ENCODE measurements around the gene ATP2B1.
"Not testable (repeated sequence)": the region's sequence is repeated elsewhere in the genome, so short reads cannot be mapped to it uniquely, and the experiment has no call there.

ATP2B1 gene

DNA sequence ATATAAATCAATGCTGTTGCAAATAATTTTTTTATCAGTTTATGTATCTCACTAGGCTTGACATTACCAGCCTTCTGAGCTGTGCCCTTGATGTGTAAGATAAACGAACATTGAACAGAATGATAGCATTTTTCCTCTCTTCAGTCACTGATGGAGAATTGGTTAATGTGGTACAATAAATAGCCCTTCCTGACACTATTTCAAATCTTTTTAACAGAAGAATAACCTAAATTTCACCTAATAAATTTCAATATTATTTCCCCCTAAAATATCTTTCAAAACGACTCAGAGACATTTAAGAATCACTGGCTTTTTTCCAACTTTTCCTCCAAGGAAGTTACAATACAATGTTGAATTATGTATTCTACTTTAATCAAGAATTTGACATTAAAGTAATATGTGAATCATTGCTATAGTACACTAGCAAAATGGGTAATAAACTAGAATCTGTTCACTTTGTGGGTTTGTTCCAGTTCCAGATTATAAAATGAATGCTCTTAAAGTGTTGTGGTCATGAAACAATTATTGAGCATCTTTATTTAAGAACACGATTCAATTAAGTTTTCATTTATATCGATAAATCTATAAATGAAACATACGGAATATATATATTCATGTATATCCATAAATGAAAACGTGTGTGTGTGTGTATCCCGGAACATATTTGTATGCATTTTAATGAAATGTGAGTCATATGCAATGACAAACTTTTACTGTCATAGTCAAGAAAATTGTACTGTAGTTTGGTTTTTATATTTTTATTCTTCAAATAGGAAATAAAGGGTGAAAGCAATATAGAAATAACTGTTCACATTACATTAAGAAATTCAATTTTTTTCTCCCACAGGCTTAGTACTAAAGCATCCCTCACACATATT lies 2.5 kb upstream of the ATP2B1 start:
- no peak for DNase-seq

DNA sequence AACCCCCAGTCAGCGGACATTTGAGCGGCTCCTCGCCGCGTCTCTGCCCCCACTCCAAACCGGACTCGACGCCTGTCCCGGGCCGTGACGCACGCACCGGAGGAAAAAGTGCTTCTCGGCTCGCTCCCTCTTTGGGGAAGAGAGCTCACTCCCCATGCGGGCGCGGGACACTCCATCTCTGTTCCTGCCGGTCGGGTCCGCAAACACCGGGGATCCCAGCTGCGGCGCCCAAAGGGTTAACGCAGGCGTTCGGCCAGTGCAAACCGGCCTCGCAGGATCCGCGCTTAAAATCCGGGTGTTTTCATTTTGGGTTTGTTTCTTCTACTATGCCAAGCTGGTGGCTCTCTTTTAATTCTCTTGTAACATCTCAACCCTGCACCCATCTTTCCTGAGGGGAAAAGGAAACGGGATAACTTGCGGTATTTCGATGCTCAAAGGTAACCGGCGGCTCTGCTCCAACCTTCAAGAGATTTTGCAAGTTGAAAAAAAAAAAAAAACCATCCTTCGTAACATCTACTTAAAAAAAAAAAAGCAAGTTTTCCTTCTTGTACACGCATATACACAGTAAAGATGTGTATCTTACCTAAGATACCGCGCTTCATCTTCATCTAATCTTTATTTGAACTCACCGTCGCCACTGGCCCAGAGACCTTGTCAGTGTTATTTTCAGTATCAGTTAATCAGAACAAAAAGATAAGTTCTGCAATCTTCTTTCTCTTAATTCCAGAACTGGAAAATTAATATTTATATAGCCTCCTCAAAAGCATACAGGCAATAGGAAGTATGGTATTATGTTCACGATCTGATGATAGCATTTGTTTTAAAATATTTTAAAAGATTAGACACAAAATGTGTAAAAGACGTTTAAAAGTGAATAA lies 1.6 kb upstream of the ATP2B1 start:
- DNase-seq, result peak; percentile 81

DNA sequence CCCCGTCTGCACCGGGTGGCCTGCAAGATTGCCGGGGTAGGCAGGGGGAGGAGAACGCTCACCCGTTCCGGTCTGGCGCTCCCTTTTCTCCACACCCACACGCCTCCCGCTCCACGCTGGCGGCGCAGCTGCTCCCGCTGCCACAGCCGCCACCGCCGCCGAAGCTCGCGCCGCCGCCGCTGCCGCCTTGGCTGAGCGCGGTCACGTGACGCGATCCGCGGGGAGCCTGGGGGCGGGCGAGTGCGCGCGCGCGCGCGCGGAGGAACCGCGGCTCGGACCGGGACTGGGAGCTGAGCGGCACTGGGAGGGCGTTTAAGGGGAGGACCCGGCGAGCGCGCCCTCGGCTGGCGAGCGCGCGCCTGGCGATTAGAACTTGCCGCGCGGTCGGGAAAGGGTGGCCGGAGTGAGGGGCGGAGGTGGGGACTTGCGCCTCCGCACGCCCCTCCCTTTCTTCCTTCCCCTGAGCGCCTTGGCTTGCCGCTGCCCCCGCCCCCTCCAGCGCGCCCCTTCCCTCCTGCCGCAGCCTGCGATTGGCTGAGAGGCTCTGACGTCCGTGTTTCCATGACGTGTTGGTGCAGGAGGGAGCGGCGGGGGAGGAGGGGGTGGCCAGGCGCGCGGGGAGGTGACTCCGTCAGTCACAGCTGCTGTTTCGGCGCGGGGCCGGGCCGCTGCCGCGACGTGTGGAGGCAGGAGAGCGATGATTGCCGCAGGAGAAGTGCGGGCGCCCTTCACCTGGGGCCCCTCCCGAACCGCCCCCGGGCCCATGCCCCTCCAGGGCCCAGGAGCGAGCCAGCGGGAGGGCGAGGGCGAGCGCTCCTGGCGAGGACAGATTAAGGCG lies 738 bp upstream of the ATP2B1 start:
- DNase-seq, result peak; percentile 97

DNA sequence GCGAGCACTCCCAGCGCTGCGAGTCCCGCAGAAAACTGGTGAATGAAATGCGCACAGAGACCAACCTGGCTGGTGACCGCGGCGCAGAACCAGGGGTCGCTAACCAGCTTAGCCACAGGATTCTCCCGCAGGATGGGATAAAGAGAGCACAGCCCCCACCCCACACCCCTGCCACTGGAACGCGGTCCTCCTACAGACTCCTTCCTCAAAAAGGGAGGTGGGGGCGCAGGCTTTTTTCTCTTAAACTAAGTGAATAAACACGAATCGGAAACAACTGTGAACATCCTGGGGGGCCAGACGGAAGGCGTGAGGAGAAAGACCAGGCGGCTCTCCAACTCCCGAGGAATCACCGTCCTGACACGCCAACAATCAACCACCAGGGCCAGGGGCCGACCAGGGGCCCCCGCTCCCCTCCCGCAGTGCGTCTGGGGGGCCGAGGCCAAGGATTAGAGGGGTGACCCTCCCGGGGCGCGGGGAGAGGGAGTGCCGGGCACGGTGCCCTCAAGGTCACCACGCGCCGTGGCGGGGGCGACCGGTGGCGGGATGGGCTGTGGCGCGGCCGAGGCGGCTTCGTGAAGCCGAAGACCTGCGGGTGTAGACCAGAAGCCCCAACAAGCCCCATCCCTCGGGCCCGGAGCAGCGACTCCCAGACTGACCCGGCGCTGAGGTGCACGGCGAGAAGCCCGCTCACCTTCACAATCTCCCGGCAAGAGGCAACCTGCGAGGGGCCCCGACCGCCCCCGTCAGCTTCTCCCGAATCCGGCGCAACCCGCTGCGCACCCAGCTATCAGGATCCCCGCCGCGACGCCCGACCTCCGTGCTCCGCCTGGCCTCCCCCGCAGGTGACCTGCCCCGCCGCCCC lies 704 bp downstream of the ATP2B1 start:
- DNase-seq, result no peak

DNA sequence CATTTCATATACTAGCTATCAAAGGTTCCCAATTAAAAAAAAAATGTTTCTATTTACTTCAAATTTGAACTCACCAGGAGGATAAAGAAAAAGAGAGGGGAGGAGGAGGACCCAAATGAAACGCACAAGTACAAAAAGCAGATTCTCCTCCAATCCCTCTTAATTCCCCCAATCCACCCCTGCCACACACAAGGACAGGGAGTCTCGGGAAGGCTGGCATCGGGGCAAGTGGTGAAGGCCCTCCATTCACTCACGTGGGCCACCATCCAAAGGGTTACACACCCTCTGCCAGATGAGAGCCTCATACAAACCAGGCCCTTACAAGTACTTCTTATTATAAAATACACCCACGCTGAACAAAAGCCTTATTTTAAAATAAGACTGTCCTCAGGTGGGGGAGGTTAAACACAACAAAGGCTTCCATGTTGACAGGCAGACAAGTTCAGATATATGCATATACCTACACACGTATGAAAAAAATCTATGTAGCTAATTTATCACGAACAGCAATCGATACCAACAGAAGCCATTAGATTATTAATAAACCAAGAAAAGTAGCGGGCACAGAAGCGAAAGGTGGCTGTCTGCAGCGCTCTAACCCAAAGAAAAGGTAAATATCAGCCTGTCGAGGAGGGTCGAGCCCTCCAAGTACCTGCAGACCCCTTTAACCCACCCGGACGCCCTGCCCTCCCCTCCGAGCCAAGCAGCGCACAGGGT lies 1.5 kb downstream of the ATP2B1 start:
- peak; percentile 48 for DNase-seq

DNA sequence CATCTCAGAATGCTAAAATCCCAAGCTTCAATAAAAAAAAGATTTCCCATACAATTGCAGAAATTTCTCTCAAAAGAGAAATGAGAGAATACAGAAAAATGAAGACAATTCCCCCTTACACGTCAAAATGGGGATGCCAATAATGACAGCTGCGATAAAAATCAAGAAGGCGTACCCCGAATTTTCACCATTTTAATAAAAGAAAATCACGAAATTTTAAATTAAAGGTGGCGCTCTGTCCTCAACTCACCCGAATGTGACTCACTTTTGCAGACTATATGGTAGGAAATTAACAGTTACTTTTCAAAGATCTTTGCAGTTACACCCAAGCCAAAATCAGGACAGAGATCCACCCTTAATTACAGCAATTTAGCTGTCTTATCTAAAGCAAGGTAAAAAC lies 2.1 kb downstream of the ATP2B1 start:
- DNase-seq, result peak; percentile 15

DNA sequence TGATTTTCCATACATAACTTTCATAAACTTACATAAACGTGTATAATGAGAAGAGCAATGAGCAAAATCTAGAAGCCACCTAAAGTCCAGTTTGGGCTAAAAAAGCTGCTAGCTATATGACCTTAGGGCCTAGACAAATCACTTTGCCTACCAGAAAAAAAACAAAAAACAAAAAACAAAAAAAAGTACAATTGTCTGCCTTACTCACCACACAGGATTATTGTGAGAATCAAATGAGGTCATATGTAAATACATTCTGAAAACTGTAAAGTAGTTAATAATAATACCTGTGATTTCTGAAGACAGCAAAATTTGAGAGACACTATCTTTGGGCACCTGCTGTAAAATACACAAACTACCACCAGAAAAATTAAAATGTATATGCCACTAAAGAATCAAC lies 4.2 kb downstream of the ATP2B1 start:
- no peak for DNase-seq

DNA sequence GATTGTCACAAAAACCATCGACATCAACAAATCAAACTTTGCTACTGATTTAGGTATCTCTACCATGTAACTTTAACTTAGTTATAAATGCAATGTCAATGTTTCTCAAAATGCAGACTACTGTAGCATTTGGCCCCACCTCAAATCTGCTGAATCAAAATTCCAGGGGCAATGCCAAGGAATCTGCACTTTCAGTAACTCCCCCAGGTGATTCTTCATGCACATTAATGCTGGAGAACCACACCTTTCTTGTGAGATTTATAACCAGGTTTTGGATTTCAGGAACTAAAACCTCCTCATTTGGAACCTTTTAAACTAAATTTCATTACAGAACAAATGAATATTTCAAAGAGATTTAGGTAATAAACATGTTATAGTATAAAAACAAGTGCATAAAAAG lies 4.9 kb downstream of the ATP2B1 start:
- DNase-seq, result no peak

DNA sequence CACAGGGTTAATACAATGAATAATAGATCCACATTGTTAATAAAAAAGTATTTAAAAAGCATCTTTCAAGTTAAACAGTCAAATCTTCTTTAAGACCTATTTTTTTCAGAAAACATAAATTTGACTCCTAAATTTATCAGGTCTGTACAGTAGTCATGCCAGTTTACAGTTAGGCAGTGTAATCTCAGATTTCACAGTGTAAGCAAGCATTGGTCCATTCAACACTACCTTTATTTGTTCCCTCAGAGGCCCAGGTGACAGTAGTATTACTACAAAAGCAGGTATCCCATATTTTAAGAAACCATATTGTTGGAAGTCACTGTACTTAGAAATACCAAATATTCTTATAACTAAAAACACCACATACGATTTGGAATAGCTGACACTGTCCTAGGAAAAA lies 6.1 kb downstream of the ATP2B1 start:
- no peak for DNase-seq

DNA sequence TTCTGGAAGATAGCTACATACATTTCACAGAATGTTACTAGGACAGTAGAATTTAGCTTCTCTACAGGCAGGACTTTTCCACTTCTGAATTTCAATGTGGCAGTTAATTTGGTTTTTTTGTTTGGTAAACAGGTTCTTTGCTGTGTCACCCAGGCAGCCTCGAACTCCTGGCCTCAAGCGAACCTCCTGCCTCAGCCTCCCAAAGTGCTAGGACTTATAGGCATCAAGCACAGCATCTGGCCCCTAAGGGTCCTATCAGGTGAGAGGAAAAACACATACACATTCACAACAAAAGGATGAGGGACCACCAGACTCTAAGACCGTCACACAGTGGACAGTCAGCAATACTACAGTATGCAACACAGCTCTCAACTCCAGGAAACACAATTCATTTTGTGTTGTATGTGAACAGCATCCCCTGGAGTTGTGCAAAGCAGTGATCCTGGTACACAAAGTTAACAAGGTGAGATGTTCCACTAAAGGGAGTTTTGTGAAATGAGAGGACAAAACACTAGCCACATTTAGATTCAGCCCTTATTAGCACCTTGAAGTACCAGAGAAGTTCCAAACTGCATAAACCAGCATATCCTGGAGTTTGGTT lies 6.9 kb downstream of the ATP2B1 start:
- no peak for DNase-seq

DNA sequence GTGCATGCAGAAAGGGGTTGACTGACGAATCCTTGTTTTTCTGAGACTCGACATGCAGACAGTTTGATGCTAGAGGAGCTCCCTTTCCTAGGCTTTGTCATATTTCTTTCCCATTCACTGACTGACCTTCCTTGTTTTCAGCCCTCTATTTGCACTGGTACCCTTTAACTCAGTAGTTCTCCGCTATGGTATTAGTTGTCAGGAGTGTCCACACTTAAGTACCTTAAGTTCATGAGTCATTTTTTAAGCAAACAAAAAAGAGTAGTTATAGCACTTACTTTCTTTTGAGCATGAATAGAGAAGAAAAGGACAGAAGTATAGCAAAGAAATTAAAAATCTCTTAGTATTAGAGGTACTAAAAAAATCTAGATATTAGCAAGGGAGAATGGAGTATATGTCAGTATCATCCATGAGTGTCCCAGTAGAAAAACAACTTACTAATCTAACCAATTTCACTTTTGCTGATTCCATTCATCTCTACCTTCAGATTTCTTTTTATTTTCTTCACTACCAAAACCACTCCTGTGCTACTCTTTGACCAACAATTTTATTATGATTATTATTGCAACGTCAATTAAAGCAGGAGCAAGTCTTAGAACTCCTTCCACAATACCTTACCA lies 8.3 kb downstream of the ATP2B1 start:
- no peak for DNase-seq

DNA sequence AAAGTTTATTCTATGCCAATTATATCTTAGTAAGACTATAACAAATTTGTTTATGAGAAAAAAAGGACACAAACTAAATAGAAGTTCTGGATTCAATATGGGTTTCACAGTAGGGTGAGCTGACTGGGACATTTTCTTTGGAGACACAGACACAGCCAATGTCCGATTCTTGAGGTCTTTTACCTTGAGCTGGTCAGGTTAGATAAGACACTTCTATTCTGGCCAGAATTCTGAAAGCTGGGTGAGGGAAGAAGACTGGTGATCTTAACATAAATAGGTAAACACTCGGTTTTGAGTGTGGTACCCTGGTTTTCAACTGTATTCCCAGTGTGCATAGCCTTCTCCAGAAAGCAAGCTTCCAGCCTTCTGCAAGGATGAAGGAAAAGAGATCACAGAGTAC lies 10.0 kb downstream of the ATP2B1 start:
- no peak for DNase-seq

DNA sequence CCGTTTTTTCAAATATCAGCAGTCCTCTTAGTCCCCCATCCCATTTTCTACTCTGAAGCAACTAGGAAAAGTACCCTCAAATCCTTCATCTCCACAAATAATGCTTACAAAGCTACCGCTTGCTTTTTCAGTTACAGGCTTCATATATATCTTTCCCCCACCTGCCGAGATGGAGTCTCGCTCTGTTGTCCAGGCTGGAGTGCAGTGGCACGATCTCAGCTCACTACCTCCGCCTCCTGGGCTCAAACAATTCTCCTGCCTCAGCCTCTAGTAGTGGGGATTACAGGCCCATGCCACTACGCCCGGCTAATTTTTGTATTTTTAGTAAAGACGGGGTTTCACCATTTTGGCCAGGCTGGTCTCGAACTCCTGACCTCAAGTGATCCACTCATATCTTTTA lies 10.9 kb downstream of the ATP2B1 start:
- DNase-seq, result not testable (repeated sequence)

DNA sequence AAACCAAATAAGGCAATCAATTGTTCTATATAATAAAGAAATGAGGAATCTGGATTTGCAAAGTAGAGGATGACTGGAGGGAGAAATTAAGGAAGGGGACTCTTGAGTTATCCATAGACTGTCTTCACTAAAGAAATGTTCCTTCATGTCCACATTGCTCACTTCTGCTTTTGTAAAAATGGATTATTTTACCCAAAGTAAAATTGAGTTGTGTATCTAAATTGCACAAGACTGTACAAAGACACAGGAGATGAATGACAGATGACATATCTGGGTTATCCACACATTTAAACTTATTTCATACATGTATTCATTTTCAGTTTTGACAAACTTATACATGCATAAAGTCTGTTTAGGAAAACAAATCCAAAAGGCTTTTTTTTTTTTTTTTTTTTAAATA lies 11.3 kb downstream of the ATP2B1 start:
- peak; percentile 66 for DNase-seq

DNA sequence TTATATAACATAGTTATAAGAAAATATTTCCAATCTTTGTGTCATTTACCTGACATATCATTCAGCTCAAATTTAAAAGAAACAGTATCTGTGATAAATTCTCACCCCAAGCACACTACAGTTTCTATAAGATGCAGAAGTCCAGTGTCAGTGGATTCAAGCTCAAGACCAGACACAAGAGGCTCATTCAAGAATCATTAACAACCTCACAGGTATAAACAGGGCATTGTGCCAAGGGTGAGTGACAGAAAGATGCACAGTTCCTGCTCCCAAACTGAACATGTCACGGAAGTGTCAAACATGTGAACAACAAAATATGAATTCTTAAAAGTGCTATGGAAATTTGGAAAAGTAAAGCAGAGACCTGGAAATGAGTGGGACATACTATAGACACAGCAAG lies 12.8 kb downstream of the ATP2B1 start:
- DNase-seq, result no peak

DNA sequence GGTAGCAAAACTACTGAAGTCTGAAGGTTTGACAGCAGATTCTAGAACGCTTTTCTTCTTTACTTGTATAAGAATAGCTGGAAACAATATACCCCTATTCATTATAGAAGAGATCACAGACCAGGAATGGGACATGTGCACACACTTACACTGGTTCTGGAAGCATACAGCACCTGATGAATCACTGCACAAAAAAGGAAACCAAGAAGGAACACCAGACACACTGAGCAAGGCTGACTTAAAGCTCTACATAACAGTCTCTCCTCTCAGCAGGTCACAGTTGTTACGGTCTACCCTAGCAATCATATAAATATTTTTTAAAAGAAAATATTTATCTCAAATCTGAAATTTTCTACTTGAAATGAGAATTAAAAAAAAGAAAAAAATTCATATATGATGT lies 13.5 kb downstream of the ATP2B1 start:
- no peak for DNase-seq

DNA sequence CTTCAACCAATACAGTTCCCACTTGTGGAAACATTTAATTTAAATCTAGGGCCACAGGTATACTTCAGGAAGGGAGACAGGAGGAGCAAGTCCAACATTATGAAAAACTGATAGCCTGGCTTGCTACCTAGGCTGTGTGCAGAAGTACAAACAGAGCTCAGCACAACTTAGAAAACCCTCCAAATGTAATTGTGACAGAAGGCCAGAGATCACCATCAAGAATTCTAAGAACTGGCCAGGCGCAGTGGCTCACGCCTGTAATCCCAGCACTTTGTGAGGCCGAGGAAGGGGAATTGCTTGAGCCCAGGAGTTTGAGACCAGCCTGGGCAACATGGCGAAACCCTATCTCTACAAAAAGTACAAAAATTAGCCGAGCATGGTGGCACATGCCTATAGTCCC lies 14.1 kb downstream of the ATP2B1 start:
- no peak for DNase-seq

DNA sequence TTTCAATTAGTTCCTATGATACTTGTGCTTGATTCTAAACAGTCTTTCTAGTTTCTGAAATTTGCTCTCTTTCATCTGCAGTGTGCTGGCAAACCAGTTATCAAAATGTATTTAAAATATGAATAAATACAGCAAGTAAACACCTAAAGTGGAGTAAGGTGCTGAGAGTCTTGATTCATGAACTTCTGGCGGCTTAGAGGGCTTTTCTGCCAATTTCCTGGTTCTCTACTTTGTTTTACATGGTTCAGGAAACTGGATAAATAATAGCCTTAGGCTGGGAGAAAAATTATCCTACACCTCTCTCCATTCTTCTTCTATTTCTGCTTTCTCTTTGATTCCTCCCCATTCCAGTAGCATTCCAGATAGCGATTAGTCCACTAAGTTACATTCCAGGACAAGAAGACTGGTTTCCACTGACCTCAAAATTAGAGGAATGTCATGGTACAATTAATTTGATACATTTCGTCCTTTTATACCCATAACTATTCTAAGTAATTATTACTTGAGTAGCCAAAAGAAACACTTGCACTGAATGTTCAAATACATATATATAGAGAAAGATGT lies 14.9 kb downstream of the ATP2B1 start:
- no peak for DNase-seq

DNA sequence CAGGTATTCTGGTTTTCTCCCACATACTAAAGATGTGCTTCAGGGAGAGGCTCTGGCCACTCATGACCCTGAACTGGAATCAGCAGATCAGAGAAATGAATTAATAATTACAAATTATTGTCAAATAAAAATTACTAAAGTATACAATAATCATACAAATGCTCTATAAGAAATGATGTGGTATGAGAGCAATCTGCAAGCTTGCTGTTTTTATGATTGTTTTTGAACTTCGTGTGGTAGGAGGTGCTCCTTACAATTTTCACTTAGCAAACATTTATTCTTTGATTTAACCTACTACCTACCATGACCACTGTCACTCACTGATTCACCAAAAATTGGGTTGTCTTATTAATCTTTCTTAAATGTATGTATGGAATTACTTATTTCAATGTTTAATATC lies 16.2 kb downstream of the ATP2B1 start:
- no peak for DNase-seq

DNA sequence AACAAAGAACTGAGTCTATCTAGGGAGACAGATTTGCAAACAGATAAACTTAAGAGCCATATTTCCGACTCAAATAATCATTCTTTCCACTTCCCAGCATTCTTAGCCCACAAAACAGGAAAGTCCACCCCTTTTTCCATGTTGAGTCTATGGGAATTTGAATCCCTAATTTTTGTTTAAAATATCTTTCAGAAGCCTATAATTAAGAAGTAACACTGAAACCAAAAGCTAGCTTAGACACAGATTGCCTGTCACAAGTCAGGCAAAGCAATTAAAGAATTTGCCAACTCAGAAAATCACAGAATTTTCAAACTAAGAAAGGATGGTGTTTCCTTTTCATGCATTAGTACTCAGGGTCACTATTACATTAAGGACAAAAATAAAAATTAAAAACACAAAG lies 17.0 kb downstream of the ATP2B1 start:
- peak; percentile 31 for DNase-seq

Data from inflammatory macrophage treated with lipopolysaccharide for 4 hours (primary cell).